HG03460 (cell line): ENCODE data around the gene ABO.
"Not testable (repeated sequence)": the region's sequence is repeated elsewhere in the genome, so short reads cannot be mapped to it uniquely, and the experiment has no call there.

ENCODE experiments used
- ATAC-seq: cut with Tn5 transposase; IDR thresholded peaks from one replicate; pipeline ENCODE4 v1.9.1; 2021; ENCODE audit not compliant: unreplicated experiment

Gene ABO

DNA sequence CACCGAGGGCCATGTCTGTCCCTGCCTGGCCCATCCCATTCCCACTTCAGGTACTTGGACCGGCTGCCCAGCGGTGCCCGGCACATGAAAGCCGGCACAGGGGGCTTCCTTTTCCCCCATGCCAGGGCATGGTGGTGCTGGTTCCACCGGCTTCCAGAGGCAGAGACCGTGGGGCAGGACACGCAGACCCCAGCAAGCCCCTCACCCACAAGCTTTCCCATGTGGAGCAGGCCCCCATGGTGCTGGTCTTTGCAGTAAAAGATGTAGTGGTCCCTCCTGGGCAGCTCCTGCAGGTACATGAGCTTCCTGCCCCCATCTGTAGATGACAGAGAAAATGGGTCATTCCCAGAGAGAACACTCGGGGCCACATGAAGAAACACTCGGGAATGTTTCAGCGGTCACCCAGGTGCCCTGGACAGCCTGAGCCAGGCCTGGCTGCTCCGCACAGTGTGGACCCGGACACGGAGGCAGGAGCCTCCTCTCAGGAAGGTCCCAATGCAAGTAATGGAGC lies 67.9 kb downstream of the ABO start:
- ATAC-seq: no peak

DNA sequence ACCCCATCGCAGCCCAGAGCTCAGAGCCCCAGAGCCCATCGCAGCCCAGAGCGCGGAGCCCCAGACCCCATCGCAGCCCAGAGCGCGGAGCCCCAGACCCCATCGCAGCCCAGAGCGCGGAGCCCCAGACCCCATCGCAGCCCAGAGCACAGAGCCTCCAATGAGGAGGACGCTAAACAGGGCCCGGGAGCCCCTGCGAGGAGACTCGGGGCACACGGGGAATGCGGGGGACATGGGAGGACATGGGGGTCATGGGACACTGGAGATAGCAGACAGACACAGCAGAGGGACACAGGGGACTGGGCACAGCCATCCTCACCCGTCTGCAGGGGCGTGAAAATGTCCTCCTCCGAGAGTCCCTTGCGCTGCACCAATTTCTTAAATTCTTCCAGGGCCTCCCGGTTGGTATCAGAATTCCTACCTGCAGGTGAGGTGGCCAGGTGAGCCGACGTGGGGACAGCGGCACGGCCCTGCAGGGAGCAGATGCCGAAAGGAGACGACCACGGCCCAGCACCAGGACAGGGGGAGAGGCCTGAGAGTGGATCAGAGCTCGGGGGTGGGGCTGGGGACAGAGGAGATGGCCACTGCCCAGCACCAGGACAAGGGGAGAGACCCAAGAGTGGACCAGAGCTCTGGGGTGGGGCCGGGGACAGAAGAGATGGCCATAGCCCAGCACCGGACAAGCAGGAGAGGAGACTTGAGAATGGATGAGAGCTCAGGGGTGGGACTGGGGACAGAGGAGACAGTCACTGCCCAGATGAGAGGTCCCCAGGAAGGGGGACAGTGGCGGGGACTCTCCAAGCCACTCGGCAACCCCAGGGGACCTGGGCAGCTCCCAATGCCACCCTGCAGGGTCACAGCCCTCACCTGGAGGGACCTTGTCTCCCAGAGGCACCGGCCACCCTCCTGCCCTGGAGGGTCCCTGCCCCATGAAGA lies 68.7 kb downstream of the ABO start:
- no peak for ATAC-seq

DNA sequence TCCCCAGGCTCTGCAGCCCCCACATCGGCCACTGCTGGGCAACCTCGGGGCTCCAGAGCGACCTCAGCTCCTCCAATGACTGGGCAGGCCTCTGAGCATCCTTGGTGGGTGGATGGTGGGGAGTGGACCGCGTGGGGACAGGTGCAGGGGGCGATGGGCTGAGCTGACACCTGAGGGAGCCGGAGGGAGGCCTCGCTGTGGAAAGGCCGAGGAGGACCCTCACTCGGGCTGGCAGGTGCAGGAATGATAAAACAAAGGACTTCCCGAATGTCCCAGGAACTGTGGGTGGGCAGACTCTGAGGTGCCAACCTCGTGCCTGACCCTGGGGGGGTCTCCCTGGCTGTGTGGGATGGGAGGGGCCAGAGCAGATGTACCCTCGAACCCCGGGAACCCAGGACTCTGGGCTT lies 69.5 kb downstream of the ABO start:
- ATAC-seq: not testable (repeated sequence)
